Spinal cord (tissue), 10 donors: Measurements from ENCODE around the gene ZFP62. TPM values are rescaled to one million over a fixed set of nuclear protein-coding genes. Genes with fewer than 3 reads are reported as not detected.

ENCODE experiments used
- DNase-seq, 6 donors: peaks; one replicate each; pipeline versions ENCODE4 v3.0.0 to v3.0.0-alpha.2; 2013 to 2015; ENCODE audit warnings: low spot score in 6 of 6, low read depth in 4 of 6
- H3K27ac ChIP-seq: one replicate; pipeline ENCODE4 v1.5.1; 2013; ENCODE audit warnings: low read depth, low read length, control low read depth
- H3K27me3 ChIP-seq: one replicate; pipeline ENCODE4 v1.6.1; 2013; ENCODE audit warnings: low read length; ENCODE audit not compliant: control insufficient read depth, insufficient read depth
- H3K36me3 ChIP-seq: one replicate; pipeline ENCODE4 v1.6.1; 2013; ENCODE audit warnings: low read length; ENCODE audit not compliant: control insufficient read depth, insufficient read depth
- H3K4me1 ChIP-seq: one replicate; pipeline ENCODE4 v1.6.1; 2013; ENCODE audit warnings: low read length; ENCODE audit not compliant: control insufficient read depth, insufficient read depth
- H3K4me3 ChIP-seq: one replicate; pipeline ENCODE4 v1.5.1; 2013; ENCODE audit warnings: low read depth, low read length, control low read depth
- H3K9me3 ChIP-seq: one replicate; pipeline ENCODE4 v1.6.1; 2013; ENCODE audit warnings: low read length; ENCODE audit not compliant: control insufficient read depth, insufficient read depth
- WGBS: methylation state at CpG from one replicate; pipeline ENCODE4 v1.1.5; 2013; ENCODE audit warnings: missing lambda C conversion rate; ENCODE audit not compliant: insufficient coverage; 5-methylcytosine and 5-hydroxymethylcytosine counted together
- polyA plus RNA-seq, 2 donors: library from polyadenylated mRNA; unstranded; fragments of 120-200 nt; gene quantifications; one replicate each; pipeline ENCODE4 v1.2.1, GENCODE V29; 2013; ENCODE audit not compliant: insufficient read length in 2 of 2
- small RNA-seq: library from RNA; depleted of rRNA; stranded (forward); fragments of <200 nt; gene quantifications from one replicate; pipeline ENCODE3, GENCODE V24; 2014; ENCODE audit warnings: low replicate concordance
- total RNA-seq, 2 donors: library from RNA; depleted of rRNA in 1 of 2; stranded (reverse); fragments of 120-200 nt in 1 of 2; fragments of >200 nt in 1 of 2; gene quantifications; one replicate each; pipeline versions ENCODE4 v1.2.3 to v1.2.4, GENCODE V29; 2013 to 2014
- donor health status: healthy.

The ZFP62 gene
- total and polyA plus RNA-seq, 4 donors, result 34.1 to 46.2 (median 38.8) TPM

- WGBS, result 100% methylated on average over 2 of the region's 6 CpGs
- no peak for DNase-seq
- Histone ChIP-seq H3K4me1 (peaks cover 33% of the 10 kb centered on the region), H3K27ac (no peak overlapping the region), H3K36me3 (peaks cover 19% of the 10 kb centered on the region), H3K9me3 (no peaks in the 10 kb centered on the region), H3K27me3 (no peaks in the 10 kb centered on the region), H3K4me3 (no peak overlapping the region)
Observed at GRCh38 chr5:180799902-180800801, 60.9 kb downstream of the ZFP62 start.

GRCh38 chr5:180799194-180799593 is 61.9 kb downstream of the ZFP62 start:
- Histone ChIP-seq H3K27me3 (no peaks in the 10 kb centered on the region), H3K27ac (no peak overlapping the region), H3K4me3 (no peak overlapping the region), H3K9me3 (no peaks in the 10 kb centered on the region), H3K36me3 (peaks cover 16% of the 10 kb centered on the region), H3K4me1 (peaks cover 27% of the 10 kb centered on the region)
- 76% methylated on average over 4 of the region's 4 CpGs for whole genome bisulfite sequencing
- peak in 1 of 6 donors; percentile 36 for DNase-seq

- Histone ChIP-seq H3K9me3 (no peaks in the 10 kb centered on the region), H3K36me3 (peaks cover 7% of the 10 kb centered on the region), H3K27ac (no peak overlapping the region), H3K4me1 (peaks cover 17% of the 10 kb centered on the region), H3K4me3 (no peak overlapping the region), H3K27me3 (no peaks in the 10 kb centered on the region)
- 77% methylated on average over 11 of the region's 11 CpGs for WGBS
- DNase-seq, result no peak
Observed at GRCh38 chr5:180798193-180798592, 62.9 kb downstream of the ZFP62 start.

Small RNA genes within 50 kb of the gene (small RNA-seq; reads per million reads assigned to genes)
- gene RF00019, result not detected

Other genes starting within 250 kb of the ZFP62 start
- gene FLT4, start 211.7 kb downstream of the ZFP62 start, total RNA-seq, result 10 to 100 TPM in 1 of 2 donors, 1 to 10 TPM in 1; 3.9 to 10.1 TPM
- gene FLT4, start 211.7 kb downstream of the ZFP62 start, polyA plus RNA-seq, result 1 to 10 TPM; 7.6 to 8.3 TPM
- gene OR2Y1, start 121.2 kb downstream of the ZFP62 start, total RNA-seq, result not detected
- not detected for gene OR2Y1, start 121.2 kb downstream of the ZFP62 start, polyA plus RNA-seq
- 10 to 100 TPM; 40.7 to 77.6 TPM for gene MGAT1, start 58.5 kb downstream of the ZFP62 start, total RNA-seq
- gene MGAT1, start 58.5 kb downstream of the ZFP62 start, polyA plus RNA-seq, result 10 to 100 TPM; 59.1 to 74.4 TPM
- gene BTNL8, start 37.9 kb upstream of the ZFP62 start, total RNA-seq, result under 1 TPM; 0.11 to 0.50 TPM
- under 1 TPM in 1 of 2 donors, not detected in 1; 0.39 TPM for gene BTNL8, start 37.9 kb upstream of the ZFP62 start, polyA plus RNA-seq
- not detected for gene BTNL3, start 127.6 kb upstream of the ZFP62 start, total RNA-seq
- not detected for gene BTNL3, start 127.6 kb upstream of the ZFP62 start, polyA plus RNA-seq
- 1 to 10 TPM; 3.6 to 6.3 TPM for gene BTNL9, start 179.0 kb upstream of the ZFP62 start, total RNA-seq
- gene BTNL9, start 179.0 kb upstream of the ZFP62 start, polyA plus RNA-seq, result 10 to 100 TPM; 13.6 to 16.3 TPM